CD4-positive, alpha-beta T cell treated with Interleukin-6 for 4 hours (primary cell): ENCODE measurements around the gene RGS3.
"Not testable (repeated sequence)": the region's sequence is repeated elsewhere in the genome, so short reads cannot be mapped to it uniquely, and the experiment has no call there.

Experiments
- DNase-seq: peaks from one replicate; pipeline ENCODE4 v3.0.0-alpha.2; 2020; ENCODE audit warnings: mixed read lengths

The RGS3 gene

GRCh38 chr9:113625486-113625885, 162.0 kb downstream of the RGS3 start:
- no peak for DNase-seq

DNA sequence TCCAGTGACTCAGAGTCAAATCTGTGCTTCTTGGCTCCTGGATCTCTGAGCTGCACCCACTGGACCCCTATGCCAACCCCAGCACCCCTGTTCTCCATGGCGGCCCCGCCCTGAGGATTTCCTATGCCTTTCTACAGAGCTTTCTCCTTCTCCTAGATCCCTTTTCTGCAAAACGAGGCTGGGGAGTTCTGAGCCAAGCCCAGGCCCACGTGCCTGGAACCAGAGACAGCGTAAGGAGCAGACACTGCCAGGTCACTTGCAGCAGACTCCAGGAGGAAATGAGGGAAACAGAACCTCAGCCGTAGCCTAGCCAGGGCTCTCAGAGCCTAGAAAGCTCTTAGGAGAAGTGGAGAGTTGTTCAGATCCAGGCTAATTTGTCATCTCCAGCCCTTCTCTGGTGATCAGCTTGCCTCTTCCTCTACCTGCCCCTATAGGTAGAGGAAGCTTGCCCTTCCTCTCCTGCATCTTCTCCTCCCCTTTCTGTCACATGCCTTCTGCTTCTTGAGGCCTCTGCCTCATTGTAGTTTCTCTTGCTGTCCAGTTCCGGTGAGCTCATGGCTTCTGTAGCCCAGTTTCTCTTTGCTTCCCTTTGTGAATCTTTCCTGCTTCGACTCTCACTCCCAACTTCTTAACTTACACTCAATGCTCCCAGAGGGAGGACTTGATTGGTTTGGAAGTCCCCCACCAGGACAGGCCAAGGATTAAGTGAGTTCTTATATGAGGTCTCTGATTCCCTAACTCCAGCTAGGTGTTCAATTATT, 163.4 kb downstream of the RGS3 start:
- DNase-seq: no peak

- no peak for DNase-seq
Measured at GRCh38 chr9:113628621-113629020, 165.1 kb downstream of the RGS3 start.

DNA sequence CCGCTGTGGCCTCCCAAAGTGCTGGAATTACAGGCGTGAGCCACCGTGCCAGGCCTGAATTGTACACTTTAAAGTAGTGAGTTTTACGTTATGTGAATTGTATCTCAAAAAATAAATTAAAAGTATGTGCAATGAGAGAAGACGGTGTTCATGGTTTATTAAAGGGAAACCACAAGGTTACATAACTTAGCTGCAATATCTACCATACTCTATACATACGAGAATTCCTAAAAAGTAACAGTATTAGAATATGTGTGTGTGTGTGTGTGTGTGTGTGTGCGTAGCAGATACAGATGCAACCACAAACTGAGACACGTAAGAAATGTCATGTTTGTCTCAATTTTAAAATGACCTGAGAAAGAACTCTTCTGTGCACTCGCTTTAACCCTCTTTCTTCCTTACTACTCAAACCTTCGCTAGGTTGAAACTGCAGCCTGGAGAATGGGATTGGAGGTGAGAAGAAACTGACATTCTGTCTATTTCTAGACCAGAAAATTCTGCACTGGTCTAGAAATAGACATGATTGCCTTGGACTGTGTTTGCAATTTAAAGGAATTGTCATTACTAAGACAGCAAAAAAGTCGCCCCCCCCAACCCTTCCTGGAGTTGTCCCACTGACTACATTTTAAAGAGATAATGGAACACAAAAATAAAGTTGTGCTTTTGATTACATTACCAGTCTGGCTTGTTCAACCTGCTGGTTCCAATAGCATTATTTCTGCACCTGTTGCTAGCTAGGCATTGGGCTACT, 167.0 kb downstream of the RGS3 start:
- no peak for DNase-seq

DNA sequence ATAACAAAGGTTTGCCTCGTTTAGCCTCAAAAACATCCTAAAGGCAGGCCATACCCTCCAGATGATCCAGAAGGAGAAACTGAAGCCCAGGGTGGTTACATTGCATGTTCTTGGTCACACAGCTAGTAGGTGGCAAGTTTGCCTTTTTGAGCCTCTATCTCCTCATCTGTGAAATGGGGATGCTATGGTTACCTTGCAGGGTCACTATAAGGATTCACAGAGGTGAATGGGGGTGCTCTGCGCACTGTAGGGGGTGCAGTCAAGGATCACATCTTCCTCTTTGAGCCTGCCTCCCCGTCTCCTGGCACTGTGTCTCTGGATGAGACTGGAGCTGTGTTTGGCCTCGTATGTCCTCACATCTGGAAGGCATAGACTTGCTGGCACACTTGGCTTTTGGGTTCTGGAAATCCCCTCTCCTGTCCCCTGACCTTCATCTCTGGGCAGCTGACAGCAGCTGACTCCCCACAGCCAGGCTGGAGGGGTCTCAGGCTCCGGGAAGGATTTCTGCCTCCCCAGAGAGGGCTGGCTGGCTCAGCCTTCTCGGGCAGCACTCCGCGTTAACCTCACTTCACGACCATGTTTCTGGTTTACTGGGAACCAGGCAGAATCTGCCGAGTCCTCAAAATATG, 167.7 kb downstream of the RGS3 start:
- no peak for DNase-seq

DNA sequence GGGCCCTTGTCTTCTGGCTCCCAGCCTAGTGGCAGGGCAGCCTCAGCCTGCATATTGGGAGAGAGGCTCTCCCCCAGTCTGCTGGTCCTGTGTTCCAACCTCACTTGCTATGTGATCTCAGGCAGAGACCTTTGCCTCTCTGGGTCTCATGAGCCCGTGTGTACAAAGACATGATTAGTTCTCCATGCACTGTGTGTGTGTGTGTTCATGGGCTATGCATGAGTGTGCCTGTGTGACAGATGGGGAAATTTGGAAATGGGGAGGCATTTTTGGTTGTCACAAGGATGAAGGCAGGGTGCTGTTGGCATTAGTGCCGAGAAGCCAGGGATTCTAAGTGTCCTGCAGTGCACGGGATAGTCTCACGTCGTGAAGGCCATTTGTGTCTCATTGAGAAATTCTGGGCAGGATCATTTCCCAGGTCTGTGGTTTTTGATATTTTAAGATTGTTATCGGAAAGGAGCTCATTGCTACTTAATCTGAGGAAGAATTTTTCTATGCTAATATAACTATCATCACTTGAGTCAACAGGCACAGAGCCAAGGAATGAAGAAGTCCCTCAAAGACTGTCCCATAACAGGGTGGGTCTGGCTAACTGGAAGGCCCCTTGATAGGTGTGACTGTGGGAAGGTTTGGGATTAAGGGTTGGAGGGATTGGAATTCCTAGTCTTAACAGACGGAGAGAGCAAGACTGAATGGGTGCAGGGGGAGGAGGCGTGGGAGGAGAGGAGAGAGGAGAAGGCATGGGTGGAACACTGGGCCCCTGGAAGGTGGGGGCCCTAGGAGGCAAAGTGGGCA, 168.5 kb downstream of the RGS3 start:
- DNase-seq: no peak

GRCh38 chr9:113632776-113633590, 169.5 kb downstream of the RGS3 start:
- no peak for DNase-seq

DNA sequence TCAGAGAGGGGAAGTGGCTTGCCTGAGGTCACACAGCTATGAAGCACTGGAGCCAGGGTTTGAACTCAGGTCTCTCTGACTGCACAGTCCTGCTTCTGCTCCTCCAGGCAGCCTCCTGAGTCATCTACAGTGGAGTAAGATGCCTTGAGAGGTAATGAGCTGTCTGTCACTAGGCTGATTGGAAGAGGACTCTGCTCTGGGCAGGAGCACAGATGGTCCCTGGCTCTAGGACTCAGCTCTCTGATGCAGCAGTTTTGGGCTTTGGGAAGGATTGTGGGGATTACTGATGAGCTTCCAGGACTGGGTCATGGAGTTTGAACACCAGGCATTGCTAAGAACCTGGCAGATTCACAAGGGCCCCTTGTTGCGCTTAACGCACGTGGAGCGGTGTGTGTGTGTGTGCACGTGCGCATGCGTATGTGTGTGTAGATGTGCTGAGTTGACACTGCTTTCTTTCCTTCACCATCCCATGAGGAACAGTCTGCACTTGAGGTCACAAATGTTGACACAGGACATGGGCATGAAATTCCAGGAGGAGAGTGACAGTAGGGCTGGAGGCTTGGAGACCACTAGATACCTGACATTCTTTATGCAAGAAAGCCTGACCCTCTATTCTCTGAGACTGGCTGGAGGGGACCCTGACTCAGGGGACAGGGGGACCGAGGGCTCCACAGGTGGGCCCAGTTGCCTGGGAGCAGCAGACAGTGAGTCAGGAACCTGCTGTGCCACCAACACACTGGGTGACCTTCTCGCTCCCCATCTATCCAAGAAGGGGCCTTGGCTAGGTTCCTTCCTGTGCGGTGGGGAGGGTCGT, 170.5 kb downstream of the RGS3 start:
- no peak for DNase-seq

DNA sequence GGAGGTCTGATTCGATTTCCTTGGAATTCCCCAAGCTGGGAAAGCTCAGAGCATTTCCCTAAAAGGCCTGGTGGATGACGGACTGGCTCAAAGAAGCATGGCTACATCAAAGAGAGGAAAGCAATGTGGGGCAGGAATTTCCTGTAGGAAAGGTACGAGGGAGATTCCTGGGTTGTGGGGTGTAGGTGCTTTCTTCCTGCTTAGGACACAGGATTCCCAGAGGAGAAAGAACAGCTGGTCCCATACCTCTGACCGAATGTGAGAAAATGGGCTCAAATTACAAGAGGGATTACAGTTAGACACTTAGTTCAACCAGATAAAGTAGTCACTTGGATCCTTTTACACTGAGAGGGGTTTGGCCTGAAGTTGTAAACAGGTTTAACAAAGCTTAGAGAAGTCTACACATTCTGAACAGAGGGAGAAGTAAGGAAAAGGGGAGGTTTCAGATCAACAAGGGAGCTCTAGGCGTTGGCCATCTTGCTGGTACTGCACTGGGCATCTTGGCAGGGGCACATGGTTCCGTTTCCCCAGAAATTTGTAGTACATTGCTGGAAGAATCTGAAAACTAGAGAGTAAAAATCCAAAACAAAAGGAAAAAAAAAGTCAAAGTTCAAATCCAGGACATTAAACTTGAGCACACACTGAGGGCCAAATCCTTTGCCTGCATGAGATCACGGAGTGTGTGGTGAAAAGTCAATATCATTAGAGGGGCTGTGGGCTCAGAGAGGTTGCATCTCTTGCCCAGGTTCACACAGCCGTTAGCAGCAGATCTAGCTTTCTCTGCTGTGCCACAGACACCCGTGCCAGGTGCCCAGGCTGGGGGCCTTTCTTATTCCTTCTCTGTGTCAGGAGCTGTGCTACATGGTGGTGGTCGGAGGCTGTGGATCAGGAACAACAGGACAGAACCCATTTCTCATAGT, 171.3 kb downstream of the RGS3 start:
- no peak for DNase-seq

- no peak for DNase-seq
Measured at GRCh38 chr9:113635586-113635985, 172.1 kb downstream of the RGS3 start.

GRCh38 chr9:113636165-113636564, 172.6 kb downstream of the RGS3 start:
- no peak for DNase-seq

DNA sequence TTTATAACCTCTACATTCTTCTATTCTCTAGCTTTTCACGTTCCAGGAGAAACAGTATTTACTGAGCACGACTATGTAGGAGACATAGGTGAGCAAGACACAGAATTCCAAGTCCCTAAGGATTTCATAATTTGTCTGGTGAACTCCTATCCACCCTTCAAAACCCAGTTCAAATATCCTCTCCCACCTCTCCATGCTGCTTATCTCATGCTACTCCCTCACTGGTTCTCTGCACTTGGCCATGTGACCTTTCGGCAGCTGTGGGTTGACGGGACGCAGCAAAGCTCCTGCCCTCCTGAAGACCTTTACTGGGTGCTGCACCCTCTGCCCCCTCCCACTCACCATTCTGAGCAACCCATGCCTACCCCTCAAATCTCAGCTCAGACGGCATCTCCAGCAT, 173.2 kb downstream of the RGS3 start:
- DNase-seq: no peak

DNA sequence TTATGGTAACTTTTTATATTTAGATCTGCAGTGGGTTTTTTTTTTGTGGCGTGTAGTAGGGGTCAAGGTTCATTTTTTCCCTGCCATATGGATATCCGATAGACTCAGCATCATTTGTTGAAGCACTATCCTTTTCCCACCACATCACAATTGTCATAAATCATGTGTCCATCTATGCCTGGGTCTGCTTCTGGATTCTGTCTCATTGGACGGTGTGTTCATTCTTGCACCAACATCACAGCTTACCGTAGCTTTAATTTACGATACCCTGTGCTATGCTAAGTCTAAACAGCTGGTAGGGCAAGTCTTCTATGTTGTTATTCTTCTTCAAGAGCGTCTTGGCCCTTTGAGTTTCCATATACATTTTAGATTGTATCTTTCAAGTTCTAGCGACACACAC, 175.0 kb downstream of the RGS3 start:
- DNase-seq: no peak

- DNase-seq: no peak
Measured at GRCh38 chr9:113638897-113639296, 175.4 kb downstream of the RGS3 start.

- DNase-seq: not testable (repeated sequence)
Measured at GRCh38 chr9:113639411-113639970, 176.0 kb downstream of the RGS3 start.

DNA sequence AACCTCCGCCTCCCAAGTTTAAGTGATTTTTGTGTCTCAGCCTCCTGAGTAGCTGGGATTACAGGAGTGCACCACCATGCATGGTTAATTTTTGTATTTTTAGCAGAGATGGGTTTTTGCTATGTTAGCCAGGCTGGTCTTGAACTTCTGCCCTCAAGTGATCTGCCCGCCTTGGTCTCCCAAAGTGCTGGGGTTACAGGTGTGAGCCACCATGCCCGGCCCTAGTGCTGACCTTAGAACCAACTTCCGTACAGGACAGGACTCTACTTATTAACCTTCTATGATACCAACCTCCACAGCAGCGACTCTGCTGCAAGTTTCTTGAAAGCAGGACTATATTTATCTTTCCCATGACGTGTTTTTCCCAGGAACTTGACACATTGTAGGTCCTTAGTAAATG, 176.9 kb downstream of the RGS3 start:
- DNase-seq: no peak

DNA sequence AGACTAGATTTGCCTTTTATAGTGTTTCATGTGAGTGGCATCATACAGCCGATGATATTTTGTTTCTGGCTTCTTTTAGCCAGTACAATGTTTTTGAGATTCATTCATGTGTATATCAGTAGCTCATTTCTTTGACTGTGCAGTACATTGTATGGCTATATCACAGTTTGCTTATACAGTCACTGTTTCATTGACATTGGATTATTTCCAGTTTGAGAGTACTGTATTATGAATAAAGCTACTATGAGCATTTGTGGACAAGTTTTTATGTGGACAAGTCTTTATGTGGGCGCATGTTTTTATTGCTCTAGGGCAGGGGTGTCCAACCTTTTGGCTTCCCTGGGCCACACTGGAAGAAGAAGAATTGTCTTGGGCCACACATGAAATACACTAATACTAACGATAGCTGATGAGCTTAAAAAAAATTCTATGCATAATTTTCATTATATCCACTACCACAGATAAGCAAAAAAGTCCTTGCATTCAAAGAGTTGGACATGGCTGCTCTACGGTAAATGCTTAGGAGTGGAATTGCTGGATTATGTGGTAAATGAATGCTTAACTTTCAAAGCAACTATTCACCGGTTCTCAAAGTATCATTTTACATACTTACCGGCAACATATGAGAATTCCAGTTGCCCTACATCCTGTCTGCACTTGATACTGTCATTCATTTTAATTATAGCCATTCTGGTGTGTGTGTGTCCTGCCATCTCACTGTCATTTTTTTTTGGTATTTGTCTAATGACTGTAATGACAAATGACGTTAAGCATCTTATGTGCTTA, 177.8 kb downstream of the RGS3 start:
- DNase-seq: no peak

GRCh38 chr9:113644321-113644720, 180.8 kb downstream of the RGS3 start:
- DNase-seq: no peak
